OCI-M1 (cell line): ENCODE results near the gene U2AF2.
A peak's percentile ranks its signal among the peaks of the same experiment; 100 is the strongest.

Source experiments
- DNase-seq: peaks from one replicate; lab custom pipeline; 2025; lab: John Stamatoyannopoulos, UW

The U2AF2 gene

DNA sequence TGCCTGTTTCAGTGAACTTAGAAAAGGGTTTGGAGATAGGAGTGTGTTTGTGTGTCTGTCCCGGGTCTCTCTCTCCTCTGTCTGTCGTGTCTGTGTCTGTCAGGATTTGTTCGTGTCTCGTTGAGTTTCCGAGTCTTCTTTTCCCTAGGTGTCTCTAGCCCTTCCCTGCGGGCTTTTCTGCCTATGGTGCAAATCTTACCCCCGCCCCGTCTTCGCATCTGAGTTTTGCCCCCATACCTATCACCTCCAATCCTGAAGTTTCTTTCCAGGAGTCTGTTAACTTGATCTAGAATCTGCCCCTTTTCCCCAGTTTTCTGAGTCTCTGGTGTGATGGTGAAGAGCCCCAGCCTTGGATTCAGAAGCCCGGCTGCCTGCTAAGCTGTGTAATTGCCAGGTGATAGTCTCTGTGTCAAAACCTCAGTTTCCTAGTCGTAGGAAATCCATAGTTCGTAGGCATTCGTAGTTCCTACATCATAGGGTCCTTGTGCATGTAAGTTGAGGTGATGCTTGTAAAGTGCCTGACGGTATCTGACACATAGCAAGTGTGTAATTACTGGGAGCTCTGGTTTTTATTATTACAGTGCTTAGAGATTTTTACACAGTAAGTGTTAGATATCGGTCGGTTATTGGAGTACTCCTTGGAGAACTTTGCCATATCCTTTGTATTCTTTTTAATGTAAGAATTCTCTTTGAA lies 21.0 kb downstream of the U2AF2 start:
- no peak for DNase-seq

- DNase-seq: peak; percentile 35
Observed at GRCh38 chr19:55676383-55676782, 21.5 kb downstream of the U2AF2 start.

- DNase-seq: no peak
Observed at GRCh38 chr19:55676889-55677505, 22.2 kb downstream of the U2AF2 start.

- no peak for DNase-seq
Observed at GRCh38 chr19:55677572-55678028, 22.8 kb downstream of the U2AF2 start.

- DNase-seq: no peak
Observed at GRCh38 chr19:55678121-55678671, 23.4 kb downstream of the U2AF2 start.

GRCh38 chr19:55679343-55680257 lies 24.8 kb downstream of the U2AF2 start:
- no peak for DNase-seq

DNA sequence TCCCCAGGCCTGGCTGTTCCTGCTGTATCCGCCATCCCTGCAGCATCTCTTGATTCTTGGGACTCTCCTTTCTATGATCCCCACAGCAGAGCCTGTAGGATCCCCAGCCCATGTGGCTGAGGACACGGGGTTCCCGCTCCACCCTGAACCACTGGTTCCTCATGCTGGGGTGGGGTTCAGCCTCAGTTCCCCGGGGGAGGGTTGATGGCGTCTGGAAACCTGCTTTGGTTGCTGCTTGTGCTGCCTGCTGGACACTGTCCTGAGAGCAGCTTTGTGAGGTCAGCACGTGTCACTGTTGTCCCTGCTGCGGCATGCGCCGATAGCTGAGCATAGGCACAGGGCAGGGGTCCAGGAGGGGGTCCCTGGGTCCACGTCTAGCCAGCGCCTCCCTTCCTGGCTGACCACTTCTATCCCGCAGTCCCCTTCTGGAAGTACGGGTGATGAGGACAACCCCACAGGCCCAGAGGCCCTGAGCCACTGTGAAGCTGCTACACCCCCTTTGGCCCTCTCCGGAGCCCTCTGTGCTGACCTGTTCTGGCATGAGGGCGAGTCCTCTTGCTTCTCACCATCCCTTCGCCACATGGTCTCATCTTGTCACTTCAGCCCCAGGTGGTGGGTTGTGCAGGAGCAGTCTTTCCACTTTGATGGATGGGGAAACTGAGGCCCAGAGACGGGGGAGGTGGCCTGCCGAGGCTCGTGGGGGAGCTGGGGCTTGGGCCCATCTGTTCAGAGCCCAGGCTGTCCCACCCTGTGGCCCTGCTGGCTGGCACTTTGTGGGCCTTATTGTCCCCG lies 25.7 kb downstream of the U2AF2 start:
- DNase-seq: no peak

DNA sequence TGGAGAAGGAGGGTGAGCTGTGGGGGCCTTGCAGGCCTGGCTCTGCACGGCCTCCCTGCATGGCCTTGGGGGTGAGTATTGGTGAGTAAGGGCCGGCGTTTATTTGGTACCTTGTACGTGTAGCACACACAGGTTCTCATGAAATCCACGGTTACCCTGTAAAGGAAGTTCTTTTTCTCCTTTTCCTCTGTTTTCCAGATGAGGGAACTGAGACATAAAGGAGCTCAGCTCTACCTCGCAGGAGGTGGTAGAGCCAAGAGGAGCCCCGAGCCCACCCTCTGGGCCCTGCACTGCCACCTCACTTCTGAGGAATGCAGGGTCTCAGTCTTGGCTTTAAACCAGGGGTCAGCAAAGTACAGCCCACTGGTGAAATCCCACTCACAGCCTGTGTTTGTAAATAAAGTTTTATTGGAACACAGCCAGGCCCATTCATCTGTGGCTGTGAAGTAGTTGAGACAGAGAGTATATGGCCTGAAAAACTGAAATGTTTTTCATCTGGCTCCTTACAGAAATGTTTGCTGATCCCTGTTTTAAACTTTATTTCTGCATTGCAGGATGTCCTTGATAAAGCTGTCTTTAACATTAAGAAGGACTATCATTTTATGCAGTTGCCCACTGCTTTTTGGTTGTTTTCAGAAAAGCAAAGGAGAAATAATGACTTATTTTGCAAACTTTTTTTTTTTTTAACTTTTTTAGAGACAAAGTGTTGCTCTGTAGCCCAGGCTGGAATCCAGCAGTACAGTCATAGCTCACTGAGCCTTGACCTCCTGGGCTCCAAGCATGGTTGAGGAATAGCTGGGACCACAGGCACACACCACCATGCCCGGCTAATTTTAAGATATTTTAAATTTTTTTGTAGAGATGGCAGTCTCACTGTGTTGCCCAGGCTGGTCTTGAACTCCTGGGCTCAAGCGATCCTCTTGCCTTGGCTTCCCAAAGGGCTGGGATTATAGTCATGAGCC lies 26.6 kb downstream of the U2AF2 start:
- no peak for DNase-seq

GRCh38 chr19:55683449-55684261 lies 28.8 kb downstream of the U2AF2 start:
- DNase-seq: no peak

DNA sequence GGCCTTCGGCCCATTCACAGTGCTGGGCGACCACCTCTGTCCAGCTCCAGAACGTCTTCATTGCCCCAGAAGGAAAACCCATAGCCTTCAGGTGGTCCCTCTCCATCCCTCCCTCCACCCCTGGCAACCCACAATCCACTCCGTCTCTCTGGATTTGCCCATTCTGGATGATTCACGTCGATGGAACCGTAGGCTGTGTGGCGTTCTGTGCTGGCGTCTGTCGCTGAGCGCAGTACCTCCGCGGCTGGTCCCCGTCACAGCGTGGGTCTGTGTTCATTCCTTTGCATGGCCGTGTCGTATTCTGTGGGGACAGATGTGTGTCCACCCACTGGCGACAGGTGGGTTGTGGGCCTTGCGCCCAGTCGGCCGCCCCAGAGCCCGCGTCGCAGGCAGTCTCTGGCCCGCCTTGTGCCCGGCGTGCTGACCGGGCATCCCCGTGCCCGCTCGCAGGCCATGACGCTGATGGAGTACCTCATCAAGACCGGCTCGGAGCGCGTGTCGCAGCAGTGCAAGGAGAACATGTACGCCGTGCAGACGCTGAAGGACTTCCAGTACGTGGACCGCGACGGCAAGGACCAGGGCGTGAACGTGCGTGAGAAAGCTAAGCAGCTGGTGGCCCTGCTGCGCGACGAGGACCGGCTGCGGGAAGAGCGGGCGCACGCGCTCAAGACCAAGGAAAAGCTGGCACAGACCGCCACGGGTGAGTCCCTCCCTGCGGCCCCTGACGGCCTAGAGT lies 30.3 kb downstream of the U2AF2 start:
- no peak for DNase-seq

DNA sequence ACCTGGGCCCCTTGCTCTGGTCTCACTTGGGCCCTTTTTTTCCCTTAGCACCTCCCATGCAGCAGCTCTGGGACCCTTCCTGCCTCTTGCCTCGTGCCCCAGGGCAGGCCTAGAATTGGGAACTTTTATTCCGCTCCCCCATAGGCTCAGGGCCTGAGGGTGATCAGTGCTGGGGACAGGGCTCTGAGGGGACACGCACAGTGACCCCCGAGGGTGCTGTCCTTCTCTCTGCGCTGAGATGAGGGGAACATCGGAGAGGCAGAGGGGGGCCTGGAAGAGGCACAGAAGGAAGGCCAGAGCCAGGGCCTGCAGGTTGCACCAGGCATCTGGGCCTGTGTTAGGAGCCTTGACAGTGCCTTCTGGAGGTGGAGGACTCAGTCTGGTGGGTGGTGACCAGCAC lies 30.9 kb downstream of the U2AF2 start:
- DNase-seq: no peak

DNA sequence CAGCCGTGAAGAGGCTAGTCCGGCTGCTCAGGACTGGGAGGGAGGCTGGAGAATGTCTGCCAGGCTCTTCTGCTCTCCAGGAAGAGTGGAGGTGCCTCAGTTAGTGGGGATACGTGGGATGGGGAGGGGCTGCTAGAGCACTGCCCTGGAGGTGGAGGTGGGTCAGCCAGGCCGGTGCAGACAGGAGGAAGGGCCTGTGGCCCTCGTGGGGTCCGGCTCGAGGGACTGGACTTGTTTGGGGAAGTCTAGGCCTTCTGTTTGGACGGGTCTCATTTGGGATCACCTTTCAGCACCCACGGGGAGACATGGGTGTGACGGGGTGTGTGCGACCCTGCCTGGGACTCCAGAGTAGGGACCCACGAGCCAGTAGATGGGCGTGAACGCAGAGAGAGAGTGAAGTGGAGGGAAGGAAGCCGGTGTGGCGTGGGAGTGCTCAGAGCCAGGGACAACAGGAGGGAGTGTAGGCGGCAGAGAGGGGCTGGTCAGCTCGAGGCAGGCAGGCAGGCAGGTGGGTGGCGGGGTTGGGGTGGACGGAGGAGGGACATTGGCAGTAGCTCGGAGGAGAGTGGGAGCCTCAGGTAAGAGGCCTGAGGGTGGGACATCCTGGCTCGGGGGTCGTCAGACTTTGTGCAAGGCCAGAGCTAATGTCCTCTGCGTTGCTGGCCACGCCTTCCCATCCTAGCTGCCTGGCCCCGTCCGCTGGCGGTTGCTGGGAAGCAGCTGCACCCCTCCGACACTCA lies 31.6 kb downstream of the U2AF2 start:
- DNase-seq: no peak

DNA sequence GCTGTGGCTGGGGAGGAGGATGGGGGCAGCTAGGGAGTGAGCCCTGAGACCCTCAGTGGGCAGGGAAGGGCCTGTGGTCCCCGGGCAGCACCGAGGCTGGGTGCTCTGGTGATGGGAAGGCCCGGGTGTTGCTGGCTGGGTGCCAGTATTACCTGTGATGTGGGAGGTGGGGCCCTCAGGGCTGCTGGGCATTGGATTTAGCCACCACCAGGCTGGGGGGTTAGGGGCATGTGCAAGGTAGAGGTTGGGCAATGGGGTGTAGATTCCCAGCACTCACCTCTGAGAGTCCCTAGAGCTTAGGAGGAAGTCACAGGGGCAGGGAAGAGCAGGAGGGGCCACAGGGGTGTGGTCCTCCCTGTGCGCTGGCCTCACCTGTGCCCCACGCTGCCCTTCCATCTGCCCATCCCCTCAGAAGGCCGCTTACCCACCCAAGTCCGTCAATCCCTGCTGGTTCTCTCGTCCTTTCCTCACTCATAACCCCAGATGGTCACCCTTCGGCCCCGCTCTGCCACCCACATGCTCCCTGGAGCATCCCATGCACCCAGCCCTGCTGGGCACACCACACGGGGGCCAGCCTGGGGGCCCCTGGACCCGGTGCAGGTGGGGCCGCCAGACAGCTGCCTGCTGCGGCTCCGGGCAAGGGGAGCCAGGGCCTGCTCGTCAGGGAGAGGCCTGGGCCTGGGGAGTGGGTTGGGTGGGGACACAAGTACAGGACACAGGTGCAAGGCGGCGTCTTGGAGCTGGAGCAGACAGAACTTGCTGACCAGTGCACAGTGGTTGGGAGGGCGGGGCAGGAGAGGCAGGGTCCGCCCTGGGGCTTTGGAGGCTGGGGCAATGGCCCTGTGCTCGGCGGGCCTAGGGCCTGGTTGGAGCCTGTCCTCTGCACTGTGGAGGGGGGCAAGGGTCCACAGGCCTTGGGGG lies 32.7 kb downstream of the U2AF2 start:
- DNase-seq: no peak

DNA sequence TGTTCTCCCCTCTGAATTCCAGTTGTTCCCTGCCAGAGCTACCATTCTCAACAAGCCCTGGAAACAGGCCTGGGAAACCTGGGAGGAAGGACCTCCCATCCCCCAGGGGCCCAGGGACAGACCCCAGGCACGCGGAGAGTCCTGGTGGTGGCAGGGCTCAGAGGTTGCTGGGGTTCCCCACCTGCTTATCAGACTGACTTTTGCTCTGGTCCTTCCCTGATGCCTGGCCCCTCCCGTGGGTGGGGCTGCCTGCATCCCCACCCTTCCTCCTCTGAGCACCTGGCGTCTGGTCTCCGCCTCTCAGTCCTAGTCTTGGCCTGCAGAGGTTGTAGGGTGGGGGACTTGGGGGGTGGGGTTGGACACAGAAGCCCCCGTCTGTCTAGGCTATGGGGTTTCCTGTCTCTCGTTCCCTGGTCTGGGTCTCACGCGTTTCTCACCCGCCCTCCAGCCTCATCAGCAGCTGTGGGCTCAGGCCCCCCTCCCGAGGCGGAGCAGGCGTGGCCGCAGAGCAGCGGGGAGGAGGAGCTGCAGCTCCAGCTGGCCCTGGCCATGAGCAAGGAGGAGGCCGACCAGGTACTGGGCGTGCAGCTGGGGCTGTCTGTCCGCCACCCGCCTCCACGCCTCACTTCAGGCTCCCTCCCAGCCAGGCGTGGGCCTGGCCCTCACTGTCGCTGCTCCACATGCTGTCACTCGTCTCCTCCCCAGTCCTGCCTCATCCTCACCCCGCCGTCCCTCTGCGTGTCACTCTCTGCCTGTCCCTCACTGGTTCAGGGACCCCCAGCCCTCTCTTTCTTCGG lies 33.8 kb downstream of the U2AF2 start:
- DNase-seq: no peak

DNA sequence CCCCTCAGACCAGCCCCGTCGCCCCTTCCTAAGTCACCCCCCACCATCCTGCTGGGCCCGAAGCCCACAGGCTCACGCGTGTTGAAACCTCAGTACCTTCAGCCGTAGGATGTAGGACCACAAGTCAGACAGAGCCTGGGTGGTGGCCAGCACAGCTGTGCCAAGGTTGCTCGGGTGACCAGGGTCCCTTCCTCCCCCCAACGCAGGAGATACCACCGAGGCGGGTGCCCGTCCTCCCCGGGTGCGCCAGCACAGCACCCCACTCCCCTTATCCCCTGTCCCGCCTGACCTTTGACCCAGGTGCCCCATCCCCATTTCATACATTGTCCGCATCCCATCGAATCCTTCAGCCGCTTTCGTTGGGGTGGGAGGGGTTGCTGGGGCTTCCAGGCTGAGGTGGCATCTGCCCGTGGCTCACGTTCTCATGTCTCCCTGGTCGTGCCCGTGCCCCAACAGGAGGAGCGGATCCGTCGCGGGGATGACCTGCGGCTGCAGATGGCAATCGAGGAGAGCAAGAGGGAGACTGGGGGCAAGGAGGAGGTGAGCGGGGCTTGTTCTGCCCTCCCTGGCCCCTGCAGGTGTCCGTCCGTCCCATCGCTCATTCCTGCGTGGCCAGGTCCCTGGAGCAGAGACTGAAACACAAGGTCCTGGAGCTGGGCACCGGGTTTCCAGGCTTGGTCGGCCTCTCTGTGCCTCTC lies 34.7 kb downstream of the U2AF2 start:
- DNase-seq: no peak
